H9 (cell line): ENCODE data around the gene PRMT5. TPM values are rescaled to one million over a fixed set of nuclear protein-coding genes. Genes with fewer than 3 reads are reported as not detected.

Experiments used
- DNase-seq: peaks from one replicate; pipeline ENCODE4 v3.0.0-alpha.2; 2017
- H2AFZ ChIP-seq: one replicate; pipeline ENCODE4 v1.6.1; 2013; ENCODE audit warnings: mild to moderate bottlenecking, low read length, control low read depth, moderate library complexity
- H2AK5ac ChIP-seq: 2 replicates; pipeline ENCODE4 v1.6.1; 2013; ENCODE audit warnings: low read length, control low read depth, mixed read lengths; ENCODE audit not compliant: insufficient read length
- H2BK120ac ChIP-seq: one replicate; pipeline ENCODE4 v1.6.1; 2013; ENCODE audit warnings: low read depth, mild to moderate bottlenecking, low read length, control low read depth, inconsistent platforms; ENCODE audit not compliant: poor library complexity, severe bottlenecking
- H2BK12ac ChIP-seq: 2 replicates; pipeline ENCODE4 v1.6.1; 2013; ENCODE audit warnings: low read length, control low read depth, mixed read lengths, low read depth; ENCODE audit not compliant: insufficient read length
- H2BK15ac ChIP-seq: 2 replicates; pipeline ENCODE4 v1.6.1; 2013; ENCODE audit warnings: low read depth, low read length, control low read depth
- H2BK20ac ChIP-seq: one replicate; pipeline ENCODE4 v1.6.1; 2013; ENCODE audit warnings: low read depth, mild to moderate bottlenecking, low read length, control low read depth, inconsistent platforms; ENCODE audit not compliant: poor library complexity, severe bottlenecking
- H2BK5ac ChIP-seq: 2 replicates; pipeline ENCODE4 v1.6.1; 2013; ENCODE audit warnings: low read length, control low read depth, mixed read lengths; ENCODE audit not compliant: insufficient read length
- H3K14ac ChIP-seq: 2 replicates; pipeline ENCODE4 v1.6.1; 2013; ENCODE audit warnings: low read length, control low read depth; ENCODE audit not compliant: insufficient read depth
- H3K18ac ChIP-seq: 2 replicates; pipeline ENCODE4 v1.6.1; 2013; ENCODE audit warnings: low read depth, mild to moderate bottlenecking, mixed read lengths, low read length, control low read depth; ENCODE audit not compliant: insufficient read length
- H3K23ac ChIP-seq: 2 replicates; pipeline ENCODE4 v1.6.1; 2013; ENCODE audit warnings: low read length, control low read depth, mixed read lengths, low read depth; ENCODE audit not compliant: insufficient read length
- H3K23me2 ChIP-seq: 2 replicates; pipeline ENCODE4 v1.6.1; 2013; ENCODE audit warnings: low read depth, mild to moderate bottlenecking, mixed read lengths, low read length, control low read depth; ENCODE audit not compliant: insufficient read length, poor library complexity, severe bottlenecking
- H3K27ac ChIP-seq: 2 replicates; pipeline ENCODE4 v1.5.1; 2013; ENCODE audit warnings: low read length, control low read depth, mixed read lengths, low read depth; ENCODE audit not compliant: insufficient read length
- H3K27me3 ChIP-seq: 2 replicates; pipeline ENCODE4 v1.6.1; 2013; ENCODE audit warnings: low read length, control low read depth, inconsistent platforms; ENCODE audit not compliant: insufficient read depth
- H3K4ac ChIP-seq: 2 replicates; pipeline ENCODE4 v1.6.1; 2013; ENCODE audit warnings: low read depth, mild to moderate bottlenecking, control low read depth, inconsistent platforms, low read length, moderate library complexity
- H3K4me1 ChIP-seq: 2 replicates; pipeline ENCODE4 v1.6.1; 2013; ENCODE audit warnings: low read length, control low read depth, inconsistent platforms; ENCODE audit not compliant: insufficient read depth
- H3K4me2 ChIP-seq: 2 replicates; pipeline ENCODE4 v1.6.1; 2013; ENCODE audit warnings: low read length, control low read depth, mixed read lengths; ENCODE audit not compliant: insufficient read length, insufficient read depth
- H3K56ac ChIP-seq: 2 replicates; pipeline ENCODE4 v1.6.1; 2013; ENCODE audit warnings: low read depth, mild to moderate bottlenecking, mixed read lengths, low read length, control low read depth; ENCODE audit not compliant: insufficient read length
- H3K79me1 ChIP-seq: 2 replicates; pipeline ENCODE4 v1.6.1; 2013; ENCODE audit warnings: low read depth, mild to moderate bottlenecking, moderate library complexity, low read length, control low read depth, inconsistent platforms; ENCODE audit not compliant: insufficient read depth, poor library complexity, severe bottlenecking
- H3K79me2 ChIP-seq: 2 replicates; pipeline ENCODE4 v1.6.1; 2013; ENCODE audit warnings: low read length, control low read depth, inconsistent platforms; ENCODE audit not compliant: insufficient read depth
- H3K9ac ChIP-seq: 2 replicates; pipeline ENCODE4 v1.6.1; 2013; ENCODE audit warnings: low read length, control low read depth, mixed read lengths; ENCODE audit not compliant: insufficient read length; ENCODE audit errors: extremely low read depth
- H3K9me3 ChIP-seq: one replicate; pipeline ENCODE4 v1.6.1; 2013; ENCODE audit warnings: low read depth, low read length, inconsistent platforms; ENCODE audit not compliant: control insufficient read depth
- H3T11ph ChIP-seq: one replicate; pipeline ENCODE4 v1.6.1; 2013; ENCODE audit warnings: mild to moderate bottlenecking, low read length, control low read depth, inconsistent platforms
- H4K20me1 ChIP-seq: one replicate; pipeline ENCODE4 v1.6.1; 2013; ENCODE audit not compliant: control insufficient read depth, insufficient read length, insufficient read depth
- H4K5ac ChIP-seq: 2 replicates; pipeline ENCODE4 v1.6.1; 2013; ENCODE audit warnings: low read depth, mild to moderate bottlenecking, mixed read lengths, low read length, control low read depth; ENCODE audit not compliant: insufficient read length
- H4K8ac ChIP-seq: replicated peaks from 2 replicates; pipeline ENCODE4 v1.6.1; 2013; ENCODE audit warnings: low read length, control low read depth, mixed read lengths, low read depth; ENCODE audit not compliant: insufficient read length
- H4K91ac ChIP-seq: 2 replicates; pipeline ENCODE4 v1.6.1; 2013; ENCODE audit warnings: low read depth, mild to moderate bottlenecking, moderate library complexity, mixed read lengths, low read length, control low read depth; ENCODE audit not compliant: insufficient read length
- H3K27ac Mint-ChIP-seq, 3 experiments: 2 replicates in 2 of 3; 3 replicates in 1 of 3; pipeline ENCODE4 v1.8.0; 2020 to 2021; ENCODE audit warnings: mixed read lengths in 3 of 3, mild to moderate bottlenecking in 1 of 3, moderate library complexity in 1 of 3
- H3K27me3 Mint-ChIP-seq: 2 replicates; pipeline ENCODE4 v1.8.0; 2021; ENCODE audit warnings: low read depth, mild to moderate bottlenecking, moderate library complexity, mixed read lengths
- H3K36me3 Mint-ChIP-seq, 3 experiments: 2 replicates in 2 of 3; 3 replicates in 1 of 3; pipeline ENCODE4 v1.8.0; 2020 to 2021; ENCODE audit warnings: low read depth in 3 of 3, mixed read lengths in 3 of 3; ENCODE audit not compliant: insufficient read depth in 1 of 3
- H3K4me1 Mint-ChIP-seq, 2 experiments: 2 replicates each; pipeline ENCODE4 v1.8.0; 2020; ENCODE audit warnings: mixed read lengths in 2 of 2
- H3K4me3 Mint-ChIP-seq, 2 experiments: 2 replicates in 1 of 2; 3 replicates in 1 of 2; pipeline ENCODE4 v1.8.0; 2020 to 2021; ENCODE audit warnings: mild to moderate bottlenecking in 2 of 2, mixed read lengths in 2 of 2, moderate library complexity in 1 of 2
- H3K9me3 Mint-ChIP-seq, 2 experiments: 2 replicates in 1 of 2; 3 replicates in 1 of 2; pipeline ENCODE4 v1.8.0; 2020; ENCODE audit warnings: mild to moderate bottlenecking in 2 of 2, mixed read lengths in 2 of 2, moderate library complexity in 1 of 2
- WGBS: extraction: QIAGEN DNeasy Blood & Tissue Kit; methylation state at CpG from one replicate; pipeline ENCODE4 v1.1.7; 2013; ENCODE audit warnings: missing lambda C conversion rate, low lambda C conversion rate, mixed read lengths; ENCODE audit not compliant: insufficient read length; ENCODE audit errors: extremely low coverage; 5-methylcytosine and 5-hydroxymethylcytosine counted together
- total RNA-seq: library from RNA; stranded (reverse); gene quantifications from 2 replicates; pipeline ENCODE4 v1.2.1, GENCODE V29; 2021
- TF ChIP-seq, protein P1 (sequence below): fragments of 200-600 bp; sonication (generic); conservative IDR thresholded peaks from 3 replicates; pipeline ENCODE4 v1.8.0; 2021; ENCODE audit warnings: antibody characterized with exemption, mild to moderate bottlenecking

The PRMT5 gene
- total RNA-seq, 1 experiment from 2014 or later: 141 TPM

DNA sequence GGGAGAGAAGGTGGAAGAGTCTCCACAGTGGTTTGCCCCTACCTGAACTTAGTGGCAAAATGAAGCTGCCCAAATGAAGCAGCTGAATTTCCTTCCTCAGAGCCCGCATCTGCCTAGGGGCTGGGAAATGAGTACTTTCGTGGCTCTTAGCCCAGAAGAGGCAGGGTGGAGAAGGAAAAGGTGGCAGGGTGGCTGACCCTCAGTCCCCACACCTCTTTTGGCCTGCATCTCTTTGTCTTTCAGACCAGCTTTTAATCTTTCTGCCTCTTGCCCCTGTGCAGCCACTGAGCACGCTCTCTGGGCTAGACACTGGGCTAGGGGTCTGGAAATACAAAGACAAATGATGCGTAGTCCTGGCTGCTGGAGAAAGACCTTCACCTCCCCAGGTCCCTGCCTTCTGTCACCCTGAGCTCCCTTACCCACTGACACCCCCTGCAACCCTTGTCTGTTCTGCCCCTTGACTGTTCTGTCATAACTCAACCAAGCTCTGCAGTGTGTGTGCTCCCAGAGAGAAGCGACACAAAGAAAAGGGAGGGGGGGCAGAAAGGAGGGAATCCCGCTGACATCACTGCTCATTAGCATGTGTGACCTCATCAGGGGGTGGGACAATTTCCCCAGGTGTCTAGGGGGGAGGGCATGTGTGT, 46.5 kb downstream of the PRMT5 start:
- peak overlapping the region; percentile 65 to 85 (median 84); a peak in 6 of 7 replicates for H3K27ac Mint-ChIP-seq

More for the DNA sequence above, 46.5 kb downstream of the PRMT5 start:
- H2BK5ac ChIP-seq: no peak overlapping the region
- WGBS: no CpG with 5 or more reads among the region's 6 CpGs
- peak; percentile 69 for DNase-seq
- H3T11ph ChIP-seq: no peak overlapping the region
- no peak overlapping the region for H2AFZ ChIP-seq
- H4K91ac ChIP-seq: no peak overlapping the region
- no peak overlapping the region for H4K5ac ChIP-seq
- H3K4ac ChIP-seq: no peak overlapping the region
- peak overlapping the region; percentile 64 to 72; a peak in 4 of 5 replicates for H3K4me3 Mint-ChIP-seq
- peaks cover 4 to 11% (median 6%) of the 10 kb centered on the region in 3 experiments; a peak in 5 of 7 replicates for H3K36me3 Mint-ChIP-seq
- H3K23me2 ChIP-seq: peaks cover 13% of the 10 kb centered on the region
- H2BK12ac ChIP-seq: no peak overlapping the region
- peak overlapping the region; percentile 75 for H3K4me2 ChIP-seq
- peak overlapping the region; percentile 28 for H3K9ac ChIP-seq
- H3K23ac ChIP-seq: no peak overlapping the region
- H3K4me1 ChIP-seq: no peaks in the 10 kb centered on the region; the same call in 1 of the 2 replicates
- H3K9me3 ChIP-seq: no peaks in the 10 kb centered on the region
- H3K27ac ChIP-seq: no peak overlapping the region
- H2AK5ac ChIP-seq: no peak overlapping the region
- H4K20me1 ChIP-seq: no peaks in the 10 kb centered on the region
- H3K18ac ChIP-seq: peak overlapping the region; percentile 52
- H2BK15ac ChIP-seq: no peak overlapping the region
- H3K27me3 Mint-ChIP-seq: peaks cover 35% of the 10 kb centered on the region
- H3K9me3 Mint-ChIP-seq: no peaks in the 10 kb centered on the region; a peak in 1 of 5 replicates
- no peak overlapping the region for H4K8ac ChIP-seq
- TF ChIP-seq, protein P1, sequence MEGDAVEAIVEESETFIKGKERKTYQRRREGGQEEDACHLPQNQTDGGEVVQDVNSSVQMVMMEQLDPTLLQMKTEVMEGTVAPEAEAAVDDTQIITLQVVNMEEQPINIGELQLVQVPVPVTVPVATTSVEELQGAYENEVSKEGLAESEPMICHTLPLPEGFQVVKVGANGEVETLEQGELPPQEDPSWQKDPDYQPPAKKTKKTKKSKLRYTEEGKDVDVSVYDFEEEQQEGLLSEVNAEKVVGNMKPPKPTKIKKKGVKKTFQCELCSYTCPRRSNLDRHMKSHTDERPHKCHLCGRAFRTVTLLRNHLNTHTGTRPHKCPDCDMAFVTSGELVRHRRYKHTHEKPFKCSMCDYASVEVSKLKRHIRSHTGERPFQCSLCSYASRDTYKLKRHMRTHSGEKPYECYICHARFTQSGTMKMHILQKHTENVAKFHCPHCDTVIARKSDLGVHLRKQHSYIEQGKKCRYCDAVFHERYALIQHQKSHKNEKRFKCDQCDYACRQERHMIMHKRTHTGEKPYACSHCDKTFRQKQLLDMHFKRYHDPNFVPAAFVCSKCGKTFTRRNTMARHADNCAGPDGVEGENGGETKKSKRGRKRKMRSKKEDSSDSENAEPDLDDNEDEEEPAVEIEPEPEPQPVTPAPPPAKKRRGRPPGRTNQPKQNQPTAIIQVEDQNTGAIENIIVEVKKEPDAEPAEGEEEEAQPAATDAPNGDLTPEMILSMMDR: no peak
- peaks cover 31 to 36% of the 10 kb centered on the region in 2 experiments for H3K4me1 Mint-ChIP-seq
- H2BK120ac ChIP-seq: no peak overlapping the region
- H3K56ac ChIP-seq: no peak overlapping the region
- no peaks in the 10 kb centered on the region for H3K79me1 ChIP-seq
- H3K79me2 ChIP-seq: no peaks in the 10 kb centered on the region
- peak overlapping the region; percentile 13 for H3K14ac ChIP-seq
- peaks cover 3% of the 10 kb centered on the region; the same call in 1 of the 2 replicates for H3K27me3 ChIP-seq
- H2BK20ac ChIP-seq: no peak overlapping the region
